GM18909 (cell line): ENCODE data around the gene CPEB1.
"Not testable (repeated sequence)": the region's sequence is repeated elsewhere in the genome, so short reads cannot be mapped to it uniquely, and the experiment has no call there.

ENCODE experiments used
- ATAC-seq: cut with Tn5 transposase; IDR thresholded peaks from one replicate; pipeline ENCODE4 v1.9.1; 2021; ENCODE audit warnings: mild to moderate bottlenecking; ENCODE audit not compliant: unreplicated experiment, poor library complexity

CPEB1 gene

DNA sequence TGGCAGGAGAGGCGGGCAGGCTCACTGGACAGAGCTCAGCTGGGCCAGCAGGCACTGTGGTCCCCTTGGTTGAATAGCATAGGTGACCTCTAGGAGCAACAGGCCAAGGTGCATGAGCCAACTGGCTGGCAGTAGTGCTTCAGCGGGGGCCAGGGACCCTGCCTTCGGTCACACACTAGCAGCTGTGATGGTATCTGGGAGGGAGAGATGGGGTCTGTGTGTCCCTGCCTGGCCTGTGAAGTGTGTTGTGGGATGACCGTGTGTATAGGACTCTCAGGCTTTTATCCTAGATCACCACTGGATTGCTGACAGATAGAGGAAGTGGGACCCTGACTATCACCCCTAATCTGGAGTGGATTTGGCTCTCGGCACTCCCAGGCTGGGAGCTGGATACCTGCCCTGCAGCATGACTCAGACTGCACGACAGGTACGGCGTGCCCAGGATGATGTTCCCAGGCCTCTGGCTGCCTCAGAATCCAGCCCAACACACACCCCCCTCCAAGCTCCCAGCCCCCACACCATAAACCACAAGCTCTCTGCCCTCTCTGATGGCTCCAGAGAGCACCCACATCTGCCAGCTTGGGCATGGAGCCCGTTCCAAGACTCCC lies 114.7 kb downstream of the CPEB1 start:
- no peak for ATAC-seq

GRCh38 chr15:82531496-82532382 lies 115.4 kb downstream of the CPEB1 start:
- ATAC-seq, result no peak

DNA sequence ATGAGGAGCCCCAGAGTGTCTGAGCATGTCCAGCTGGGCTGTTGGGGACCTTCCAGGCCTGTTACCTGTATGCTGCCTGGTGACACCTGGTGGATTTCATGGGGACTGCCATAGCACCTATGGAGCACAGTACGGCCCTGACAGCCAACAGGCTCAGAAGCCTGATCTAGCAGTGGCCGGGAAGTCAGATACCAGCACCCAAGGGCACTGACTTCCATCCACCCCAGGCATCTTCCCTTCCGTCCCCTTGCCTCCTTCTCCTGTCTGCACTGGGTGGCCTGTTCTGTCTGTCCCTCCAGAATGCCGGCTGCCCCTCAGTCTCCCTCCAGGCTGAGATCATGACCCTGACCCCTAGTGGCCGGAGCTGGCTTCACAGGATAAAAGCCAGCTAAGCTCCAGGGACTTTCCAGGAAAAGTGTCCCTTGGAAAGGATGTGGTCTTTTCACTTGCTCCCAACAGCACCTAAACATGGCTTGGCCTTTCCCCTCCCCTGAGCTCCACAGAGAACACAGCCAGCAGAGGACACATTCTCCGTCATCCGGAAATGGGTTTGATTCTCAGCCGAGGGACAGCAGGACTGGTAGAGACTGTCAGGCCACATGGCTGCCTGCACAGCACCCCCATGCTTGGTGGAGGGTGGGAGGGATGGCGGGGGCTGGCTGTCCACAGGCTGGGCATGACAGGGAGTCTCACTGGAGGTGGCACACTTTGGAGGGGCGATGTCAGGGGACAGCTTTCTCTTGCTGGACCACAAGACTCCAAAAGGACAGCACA lies 116.4 kb downstream of the CPEB1 start:
- peak; percentile 89 for ATAC-seq

GRCh38 chr15:82530006-82530405 lies 117.2 kb downstream of the CPEB1 start:
- ATAC-seq, result no peak

- not testable (repeated sequence) for ATAC-seq
Observed at GRCh38 chr15:82513587-82513986, 133.6 kb downstream of the CPEB1 start.

DNA sequence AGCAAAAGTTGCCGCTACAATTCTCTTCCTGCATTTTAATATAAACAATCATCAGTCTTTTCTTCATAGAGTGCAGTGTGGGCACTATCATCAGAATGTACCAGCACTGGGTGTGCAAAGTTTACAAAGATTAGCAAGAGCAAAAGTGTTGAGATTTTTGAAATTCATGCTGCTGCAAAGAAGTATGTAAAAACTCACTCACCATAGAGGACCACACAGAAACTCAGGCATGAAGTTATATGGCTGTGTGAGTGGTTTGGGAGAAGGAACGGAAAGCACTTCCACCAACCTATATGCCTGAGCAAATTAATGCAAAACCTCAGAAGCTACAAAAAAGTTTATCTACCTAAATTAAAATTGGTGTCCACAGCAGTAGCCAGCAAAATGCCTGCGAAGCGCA lies 139.5 kb downstream of the CPEB1 start:
- not testable (repeated sequence) for ATAC-seq

DNA sequence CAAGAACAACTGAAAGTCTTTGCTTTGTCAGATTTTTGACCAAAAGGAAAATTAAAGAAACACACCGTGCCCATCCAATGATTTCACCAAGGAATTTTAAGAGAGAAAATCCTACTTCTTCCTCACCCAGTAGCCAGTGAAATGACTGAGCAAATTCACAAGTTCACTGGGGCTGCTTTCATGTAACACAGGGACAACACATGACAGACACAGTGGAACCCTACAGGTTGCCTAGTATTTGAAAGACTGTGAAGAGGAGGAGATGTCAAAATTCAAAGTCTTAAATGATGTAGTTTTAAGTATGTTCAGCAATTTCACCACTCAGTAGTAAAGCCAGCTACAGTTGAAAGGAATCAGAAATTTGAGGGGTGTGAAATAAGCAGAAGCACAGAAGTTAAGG lies 140.1 kb downstream of the CPEB1 start:
- not testable (repeated sequence) for ATAC-seq

DNA sequence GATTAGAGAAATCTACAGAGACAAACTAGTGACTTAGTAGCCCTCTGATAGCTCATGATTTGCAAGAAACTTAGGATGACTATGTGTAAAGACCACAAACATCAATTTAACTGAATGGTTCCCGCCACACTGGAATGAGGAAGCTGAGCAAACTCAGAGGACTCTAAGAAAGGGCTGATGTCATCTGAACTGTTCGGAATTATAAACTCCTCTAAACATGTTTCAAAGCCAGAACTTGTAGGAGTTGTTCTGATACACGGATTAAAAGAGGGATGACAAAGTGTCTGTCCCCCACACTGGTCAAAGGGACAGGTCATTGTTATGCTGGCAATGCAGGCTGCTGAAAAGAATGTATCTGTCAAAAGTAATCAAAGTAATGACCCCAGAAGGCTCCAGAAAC lies 141.3 kb downstream of the CPEB1 start:
- ATAC-seq, result not testable (repeated sequence)

GRCh38 chr15:82504074-82504473 lies 143.1 kb downstream of the CPEB1 start:
- ATAC-seq, result not testable (repeated sequence)

DNA sequence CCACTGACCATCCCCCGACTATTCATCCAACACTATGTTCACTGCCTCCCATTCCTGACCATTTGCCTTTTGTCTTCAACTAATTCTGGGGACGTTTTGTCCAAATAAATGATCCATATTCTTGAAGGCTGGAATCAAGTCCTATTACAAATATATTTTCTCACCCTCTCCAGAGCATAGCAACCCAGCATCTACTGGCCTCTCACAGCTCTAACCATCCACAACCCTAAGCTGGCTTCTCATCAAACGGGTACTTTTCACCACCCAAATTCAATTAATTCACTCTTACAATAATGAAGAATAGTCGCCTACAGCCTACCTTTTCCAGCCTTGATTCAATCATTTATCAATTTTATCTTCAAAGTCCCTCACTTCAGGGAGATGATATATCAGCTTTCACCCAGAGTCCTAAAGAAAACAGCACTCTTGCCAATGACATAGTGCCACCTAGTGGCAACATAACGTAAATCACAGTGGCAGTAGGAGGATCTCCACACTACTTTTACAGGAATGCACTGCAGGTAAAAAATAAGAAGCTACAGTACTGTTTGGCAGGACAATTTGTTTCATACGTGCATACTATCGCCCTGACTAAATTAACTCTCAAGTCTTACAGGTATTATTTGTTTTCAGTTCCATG lies 144.3 kb downstream of the CPEB1 start:
- peak; percentile 88 for ATAC-seq

DNA sequence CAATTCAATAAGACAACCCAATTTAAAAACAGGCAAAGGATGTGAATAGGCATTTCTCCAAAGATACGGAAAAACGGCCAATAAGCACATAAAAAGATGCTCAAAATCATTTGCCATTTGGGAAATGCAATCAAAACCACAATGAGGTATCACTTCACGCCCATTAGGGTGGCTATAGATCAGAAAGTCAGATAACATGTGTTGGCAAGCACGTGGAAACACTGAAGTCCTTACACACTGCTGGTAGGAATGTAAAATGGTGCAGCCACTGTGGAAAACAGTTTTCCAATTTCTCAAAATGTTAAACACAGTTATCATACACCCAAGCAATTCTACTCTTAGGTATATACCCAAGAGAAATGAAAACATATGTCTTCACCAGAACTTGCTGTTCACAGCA lies 146.4 kb downstream of the CPEB1 start:
- ATAC-seq, result not testable (repeated sequence)

DNA sequence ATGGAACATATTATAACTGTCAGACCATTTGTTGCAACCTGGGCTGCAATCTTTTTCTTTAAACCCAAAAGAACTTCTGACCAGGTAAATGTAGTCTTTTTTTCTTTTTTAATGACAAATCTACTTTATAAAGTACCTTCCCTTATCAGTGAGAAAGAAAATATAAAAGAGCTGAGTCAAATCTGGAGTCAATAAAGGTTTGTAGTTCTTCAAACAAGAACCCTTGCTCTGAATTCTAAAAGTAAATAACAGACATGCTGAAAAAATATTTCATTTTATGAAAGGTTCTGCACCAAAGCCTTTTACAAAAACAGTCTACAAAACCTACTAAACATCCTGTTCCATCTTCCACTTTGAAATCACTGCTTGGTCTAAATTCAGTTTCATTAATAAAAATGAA lies 149.2 kb downstream of the CPEB1 start:
- not testable (repeated sequence) for ATAC-seq
